Ovary (tissue), 9 donors: ENCODE data around the gene CD2. TPM values are rescaled to one million over a fixed set of nuclear protein-coding genes. Genes with fewer than 3 reads are reported as not detected.

ENCODE experiments used
- DNase-seq, 5 donors: peaks; one replicate each; pipeline ENCODE4 v3.0.0-alpha.2; 2019 to 2020
- H3K27ac ChIP-seq, 2 donors: fragments of 200-600 bp; one replicate each; pipeline versions ENCODE4 v1.5.1 to v1.8.0; 2019 to 2022
- H3K27me3 ChIP-seq: fragments of 200-600 bp; one replicate; pipeline ENCODE4 v1.8.0; 2022
- H3K36me3 ChIP-seq: fragments of 200-600 bp; sonication (generic); one replicate; pipeline ENCODE4 v1.5.1; 2019
- H3K4me1 ChIP-seq: one replicate; pipeline ENCODE4 v1.8.1; 2013; ENCODE audit warnings: mild to moderate bottlenecking, moderate library complexity; ENCODE audit not compliant: insufficient read depth
- H3K4me3 ChIP-seq: fragments of 200-600 bp; sonication (generic); one replicate; pipeline ENCODE4 v1.5.1; 2017
- H3K9me3 ChIP-seq, 2 donors: fragments of 200-600 bp in 1 of 2; sonication (generic) in 1 of 2; one replicate each; pipeline versions ENCODE4 v1.5.1 to v1.8.1; 2013 to 2019; ENCODE audit warnings: mild to moderate bottlenecking in 1 of 2, moderate library complexity in 1 of 2
- CTCF ChIP-seq, 3 donors: fragments of 450-650 bp in 2 of 3; fragments of 200-600 bp in 1 of 3; IDR thresholded peaks; one replicate each; pipeline versions ENCODE4 v1.5.1 to v1.8.0; 2016 to 2022; ENCODE audit warnings: antibody characterized with exemption in 3 of 3, mild to moderate bottlenecking in 1 of 3
- EP300 ChIP-seq: sonication (generic); formaldehyde crosslinking; IDR thresholded peaks from one replicate; pipeline ENCODE4 v1.6.1; 2017; ENCODE audit warnings: antibody characterized with exemption
- POLR2A ChIP-seq: fragments of 450-650 bp; IDR thresholded peaks from one replicate; pipeline ENCODE4 v1.6.1; 2017; ENCODE audit warnings: antibody characterized with exemption, mild to moderate bottlenecking, moderate library complexity
- WGBS, 3 donors: extraction: QIAGEN DNeasy Blood & Tissue Kit in 1 of 3; methylation state at CpG; one replicate each; pipeline versions ENCODE4 v1.1.5 to v1.1.7; 2013 to 2017; 5-methylcytosine and 5-hydroxymethylcytosine counted together
- intact Hi-C, 4 donors: fragments of 100-400 bp; cut with DNase I; formaldehyde crosslinking; loops; one replicate each; pipeline versions ENCODE4 v1.11.0 to v1.15.1; 2022 to 2023
- polyA plus RNA-seq, 2 donors: library from polyadenylated mRNA; stranded (reverse); fragments of 200-250 nt in 1 of 2; fragments of 350-450 nt in 1 of 2; fragmentation: Illumina TruSeq in 1 of 2; extraction: RNeasy Lipid Tissue Mini Kit (QIAGEN cat#74804) in 1 of 2; gene quantifications; one replicate each; pipeline ENCODE4 v1.2.3, GENCODE V29; 2013 to 2014
- total RNA-seq, 7 donors: library from RNA; depleted of rRNA in 2 of 7; stranded (reverse); fragments of >200 nt in 2 of 7; fragmentation: NEBNext Ultra II Directional in 3 of 7; extraction: Animal tissue kit (Norgen Biotek cat#: 25700) in 3 of 7; gene quantifications; one replicate each; pipeline versions ENCODE4 v1.1.0 to v1.2.4, GENCODE V29; 2016 to 2023
- donor health status: DM: no; HTN: no; CAD: no; lungs with moderate emphysema.
- donor health status: DM: no; HTN: no; CAD: no.
- donor health status: Bipolar disorder and iron deficiency.
- donor health status: DM: yes; HTN: yes; CAD: no.
- donor health status: DM: no; HTN: no; CAD: no.
- donor health status: DM: yes; HTN: yes; CAD: no.

Gene CD2
- total and polyA plus RNA-seq, 9 donors, result 0.30 to 11.1 (median 1.0) TPM

DNA sequence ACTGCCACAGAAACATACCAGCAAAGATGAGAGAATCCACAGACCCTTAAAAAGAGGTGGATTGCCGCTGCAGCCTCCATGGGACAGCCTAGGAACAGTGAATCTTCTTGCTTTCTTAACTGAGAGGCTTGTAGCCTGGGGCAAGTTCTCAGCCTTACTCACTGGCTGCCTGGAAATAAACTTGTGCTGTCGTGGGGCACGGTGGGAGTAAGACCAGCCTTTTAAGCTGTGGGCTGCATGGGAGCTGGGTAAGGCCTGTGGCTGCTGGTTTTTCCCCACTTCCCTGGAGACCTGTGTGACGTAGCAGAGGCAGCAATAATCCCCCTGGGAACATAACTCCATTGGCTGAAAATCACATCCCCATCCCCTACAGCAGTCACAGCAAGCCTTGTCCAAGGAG is 30.8 kb downstream of the CD2 start:
- H3K4me3 ChIP-seq, result no peak overlapping the region
- no peak for DNase-seq
- H3K4me1 ChIP-seq, result no peaks in the 10 kb centered on the region
- H3K27me3 ChIP-seq, result no peaks in the 10 kb centered on the region
- no peaks in the 10 kb centered on the region for H3K9me3 ChIP-seq
- WGBS, 3 donors, result 74 to 87% (median 79%) methylated on average over 4 of the region's 4 CpGs
- no peaks in the 10 kb centered on the region for H3K36me3 ChIP-seq
- intact Hi-C loops, result no loop called here
- TF ChIP-seq EP300, result no peak
- no peak for TF ChIP-seq POLR2A
- no peak for TF ChIP-seq CTCF (IDR thresholded peaks at IDR 0.05)
- no peak overlapping the region for H3K27ac ChIP-seq

DNA sequence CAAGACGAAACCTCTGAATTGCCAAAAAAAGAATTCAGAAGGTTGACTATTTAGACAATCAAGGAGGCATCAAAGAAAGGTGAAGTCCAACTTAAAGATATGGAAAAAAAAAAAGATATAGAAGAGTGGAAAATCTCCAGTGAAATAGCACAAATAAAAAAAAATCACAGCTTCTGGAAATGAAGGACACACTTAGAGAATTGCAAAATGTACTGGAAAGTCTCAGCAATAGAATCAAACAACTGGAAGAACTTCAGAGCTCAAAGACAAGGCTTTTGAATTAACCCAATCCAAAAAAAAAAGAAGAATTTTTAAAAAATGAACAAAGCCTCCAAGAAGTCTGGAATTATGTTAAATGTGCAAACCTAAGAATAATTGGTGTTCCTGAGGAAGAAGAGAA is 31.8 kb downstream of the CD2 start:
- TF ChIP-seq EP300 (no peak), POLR2A (no peak), CTCF (IDR thresholded peaks at IDR 0.05) (no peak)
- Histone ChIP-seq H3K27ac (no peak overlapping the region), H3K4me1 (no peaks in the 10 kb centered on the region), H3K36me3 (no peaks in the 10 kb centered on the region), H3K9me3 (no peaks in the 10 kb centered on the region), H3K4me3 (no peak overlapping the region), H3K27me3 (no peaks in the 10 kb centered on the region)
- intact Hi-C loops, result no loop called here
- 83 to 93% (median 90%) methylated on average over 1 of the region's 1 CpG for WGBS, 3 donors
- DNase-seq, result no peak

GRCh38 chr1:116791727-116792126 is 37.5 kb downstream of the CD2 start:
- no peak for DNase-seq
- H3K27ac ChIP-seq, result no peak overlapping the region
- no peaks in the 10 kb centered on the region for H3K4me1 ChIP-seq
- no peaks in the 10 kb centered on the region for H3K36me3 ChIP-seq
- no peaks in the 10 kb centered on the region for H3K9me3 ChIP-seq
- H3K27me3 ChIP-seq, result no peaks in the 10 kb centered on the region
- no peak overlapping the region for H3K4me3 ChIP-seq
- intact Hi-C loops, result no loop called here
- TF ChIP-seq EP300 (no peak), POLR2A (no peak), CTCF (IDR thresholded peaks at IDR 0.05) (no peak)

GRCh38 chr1:116793357-116793935 is 39.2 kb downstream of the CD2 start:
- no peaks in the 10 kb centered on the region for H3K36me3 ChIP-seq
- no peak for TF ChIP-seq POLR2A
- no peak for TF ChIP-seq EP300
- TF ChIP-seq CTCF (IDR thresholded peaks at IDR 0.05), result no peak
- DNase-seq, result no peak
- intact Hi-C loops, result no loop called here
- 64 to 68% (median 67%) methylated on average over 2 of the region's 2 CpGs for WGBS, 3 donors
- H3K27me3 ChIP-seq, result no peaks in the 10 kb centered on the region
- H3K9me3 ChIP-seq, result no peaks in the 10 kb centered on the region
- H3K27ac ChIP-seq, result no peak overlapping the region
- H3K4me1 ChIP-seq, result no peaks in the 10 kb centered on the region
- no peak overlapping the region for H3K4me3 ChIP-seq
